Duodenal mucosa (tissue), 2 donors: ENCODE results near the gene PHB1.

Experiments
- H3K27ac ChIP-seq: one replicate; pipeline ENCODE4 v1.7.0; 2013; ENCODE audit warnings: low read depth, low read length
- H3K27me3 ChIP-seq, 2 donors: one replicate each; pipeline ENCODE4 v1.7.0; 2013; ENCODE audit warnings: low read length in 2 of 2, control low read depth in 1 of 2; ENCODE audit not compliant: insufficient read depth in 2 of 2, control insufficient read depth in 1 of 2
- H3K36me3 ChIP-seq, 2 donors: one replicate each; pipeline ENCODE4 v1.7.0; 2013; ENCODE audit warnings: low read length in 2 of 2, control low read depth in 1 of 2; ENCODE audit not compliant: insufficient read depth in 2 of 2, control insufficient read depth in 1 of 2
- H3K4me1 ChIP-seq, 2 donors: one replicate each; pipeline ENCODE4 v1.7.0; 2013; ENCODE audit warnings: low read length in 2 of 2, control low read depth in 1 of 2; ENCODE audit not compliant: insufficient read depth in 2 of 2, control insufficient read depth in 1 of 2
- H3K4me3 ChIP-seq, 2 donors: one replicate each; pipeline ENCODE4 v1.7.0; 2013; ENCODE audit warnings: low read length in 2 of 2, low read depth in 1 of 2
- H3K9ac ChIP-seq, 2 donors: one replicate each; pipeline ENCODE4 v1.7.0; 2013; ENCODE audit warnings: low read length in 2 of 2, low read depth in 1 of 2
- H3K9me3 ChIP-seq, 2 donors: one replicate each; pipeline ENCODE4 v1.7.0; 2013; ENCODE audit warnings: low read length in 2 of 2, control low read depth in 1 of 2; ENCODE audit not compliant: control insufficient read depth in 1 of 2

The PHB1 gene

DNA sequence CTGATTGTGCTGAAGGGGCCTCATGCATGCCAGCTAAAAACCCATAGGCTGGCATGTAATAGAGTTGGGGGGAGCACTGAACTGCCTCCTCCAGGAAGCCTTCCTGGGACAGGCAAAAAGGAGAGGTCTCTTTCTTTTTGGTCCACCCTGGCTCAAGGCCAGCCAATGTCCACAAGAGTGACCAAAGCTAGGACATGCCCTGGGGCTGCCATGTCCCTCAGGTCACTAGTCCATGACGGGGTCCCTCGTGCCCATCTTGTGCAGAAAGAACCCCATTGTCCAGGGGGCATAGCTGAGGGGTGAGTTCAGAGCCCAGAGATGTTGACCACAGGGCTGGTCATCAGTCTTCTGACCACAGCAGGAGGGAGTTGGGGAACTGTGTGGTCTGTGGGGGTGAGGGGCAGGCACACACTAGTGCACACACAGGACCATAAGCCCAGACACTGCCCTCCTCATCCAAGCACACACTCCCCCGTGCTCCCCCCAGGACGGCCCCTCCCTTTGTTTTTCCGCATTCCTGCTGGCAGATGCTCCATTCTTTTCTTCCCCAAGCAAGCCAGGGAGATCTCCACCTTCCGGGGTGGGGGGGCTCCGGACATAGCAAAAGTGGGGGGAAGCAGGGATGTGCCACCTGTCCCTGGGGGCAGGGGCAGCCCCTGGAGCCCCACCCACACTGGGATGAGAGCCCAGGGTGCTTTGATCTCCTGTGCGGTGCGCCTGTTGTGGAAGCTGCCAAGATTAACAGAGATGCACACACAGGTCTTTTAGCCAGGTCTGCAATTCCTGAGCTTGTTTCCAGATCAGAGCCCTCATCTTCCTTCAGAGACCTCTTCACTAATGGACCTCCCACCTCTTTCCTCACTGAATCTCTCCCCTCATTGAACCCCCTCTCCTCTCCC is 25.2 kb upstream of the PHB1 start:
- Histone ChIP-seq H3K9ac (no peak overlapping the region), H3K36me3 (no peaks in the 10 kb centered on the region), H3K9me3 (no peaks in the 10 kb centered on the region), H3K4me3 (no peak overlapping the region), H3K27ac (no peak overlapping the region), H3K4me1 (no peaks in the 10 kb centered on the region), H3K27me3 (peaks cover 25 to 42% of the 10 kb centered on the region in 2 donors)

- Histone ChIP-seq H3K9ac (no peak overlapping the region), H3K27ac (no peak overlapping the region), H3K36me3 (no peaks in the 10 kb centered on the region), H3K4me1 (no peaks in the 10 kb centered on the region), H3K9me3 (no peaks in the 10 kb centered on the region), H3K27me3 (peaks cover 25 to 42% of the 10 kb centered on the region in 2 donors), H3K4me3 (no peak overlapping the region)
These were observed 24.6 kb upstream of the PHB1 start for GRCh38 chr17:49439305-49439672.

DNA sequence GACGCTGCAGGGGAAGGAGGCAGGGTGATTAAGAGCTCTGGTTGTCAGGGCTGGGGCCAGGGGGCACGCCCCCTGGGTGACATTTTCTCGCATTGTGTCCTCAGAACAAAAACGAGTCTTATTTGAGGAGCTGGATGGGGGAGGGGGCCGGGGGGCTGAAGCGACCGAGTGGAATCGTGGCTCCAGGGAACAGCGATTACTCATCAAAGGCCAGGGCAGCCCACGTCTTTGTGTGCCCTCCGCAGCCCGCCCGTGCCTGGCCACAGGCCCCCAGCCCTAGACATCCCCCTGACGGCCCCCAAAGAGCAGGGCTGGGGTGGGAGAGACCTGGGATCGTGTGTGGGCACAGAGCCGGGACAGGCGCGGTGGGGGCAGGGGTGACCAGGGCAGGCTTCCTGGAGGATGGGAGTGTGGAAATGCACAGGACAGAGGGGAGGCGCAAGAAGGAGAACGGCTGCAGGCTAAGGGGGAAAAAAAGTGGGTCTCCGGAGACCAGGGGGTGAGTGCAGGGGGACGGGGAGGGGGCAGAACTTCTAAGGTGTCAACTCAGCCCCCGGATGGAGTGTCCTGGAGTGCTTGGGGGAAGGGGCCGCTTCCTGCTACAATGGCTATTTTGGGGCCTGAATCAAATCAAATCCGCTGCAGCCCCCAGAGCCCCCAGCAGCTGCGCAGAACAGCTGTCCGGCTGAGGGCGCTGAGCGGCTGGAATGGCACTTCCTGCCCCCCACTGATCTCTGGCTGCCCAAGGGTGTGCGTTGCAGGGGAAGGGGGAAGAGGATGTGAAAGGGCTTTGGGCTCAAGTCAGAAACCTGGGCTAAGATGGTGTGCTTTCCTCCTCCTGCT is 24.0 kb upstream of the PHB1 start:
- Histone ChIP-seq H3K4me1 (no peaks in the 10 kb centered on the region), H3K9me3 (no peaks in the 10 kb centered on the region), H3K9ac (no peak overlapping the region), H3K4me3 (no peak overlapping the region), H3K36me3 (no peaks in the 10 kb centered on the region), H3K27ac (no peak overlapping the region), H3K27me3 (peaks cover 25 to 42% of the 10 kb centered on the region in 2 donors)

GRCh38 chr17:49437696-49438435 is 23.2 kb upstream of the PHB1 start:
- Histone ChIP-seq H3K9me3 (no peaks in the 10 kb centered on the region), H3K4me3 (no peak overlapping the region), H3K27me3 (peaks cover 23 to 36% of the 10 kb centered on the region in 2 donors), H3K36me3 (no peaks in the 10 kb centered on the region), H3K4me1 (no peaks in the 10 kb centered on the region), H3K9ac (no peak overlapping the region), H3K27ac (no peak overlapping the region)

DNA sequence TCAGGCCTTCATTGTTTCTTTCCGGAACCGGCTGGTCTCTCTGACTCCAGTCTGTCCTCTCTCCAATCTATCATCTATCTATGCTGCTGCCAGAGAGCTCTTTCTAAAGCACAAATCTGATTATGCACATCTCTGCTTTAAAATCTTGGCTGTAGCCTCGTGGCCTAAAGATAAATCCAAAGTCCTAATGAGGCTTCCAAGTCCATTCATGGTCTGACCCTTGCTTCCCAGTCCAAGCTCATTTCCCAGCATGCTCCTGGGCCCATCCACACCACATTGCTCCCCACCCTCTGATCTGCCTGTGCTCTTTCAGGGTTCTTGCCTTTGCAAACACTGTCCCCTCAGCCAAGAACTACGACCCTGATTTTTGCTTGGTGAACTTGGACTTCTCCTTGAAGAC is 21.5 kb upstream of the PHB1 start:
- Histone ChIP-seq H3K9ac (no peak overlapping the region), H3K4me1 (no peaks in the 10 kb centered on the region), H3K27ac (no peak overlapping the region), H3K36me3 (no peaks in the 10 kb centered on the region), H3K9me3 (no peaks in the 10 kb centered on the region), H3K4me3 (no peak overlapping the region), H3K27me3 (peaks cover 20 to 28% of the 10 kb centered on the region in 2 donors)

- no peak overlapping the region for H3K27ac ChIP-seq
- no peaks in the 10 kb centered on the region for H3K4me1 ChIP-seq
- no peaks in the 10 kb centered on the region for H3K36me3 ChIP-seq
- no peak overlapping the region for H3K4me3 ChIP-seq
- H3K9ac ChIP-seq = no peak overlapping the region
- H3K27me3 ChIP-seq = peaks cover 20 to 27% of the 10 kb centered on the region in 2 donors
- no peaks in the 10 kb centered on the region for H3K9me3 ChIP-seq
These were observed 21.0 kb upstream of the PHB1 start for GRCh38 chr17:49435671-49436029.

GRCh38 chr17:49434821-49435670 is 20.4 kb upstream of the PHB1 start:
- H3K9ac ChIP-seq = no peak overlapping the region
- no peak overlapping the region for H3K27ac ChIP-seq
- no peaks in the 10 kb centered on the region for H3K36me3 ChIP-seq
- no peaks in the 10 kb centered on the region for H3K4me1 ChIP-seq
- H3K27me3 ChIP-seq = peaks cover 19 to 22% of the 10 kb centered on the region in 2 donors
- no peaks in the 10 kb centered on the region for H3K9me3 ChIP-seq
- no peak overlapping the region for H3K4me3 ChIP-seq

- no peaks in the 10 kb centered on the region for H3K9me3 ChIP-seq
- H3K27me3 ChIP-seq = peaks cover 4 to 6% of the 10 kb centered on the region in 2 donors
- no peaks in the 10 kb centered on the region for H3K36me3 ChIP-seq
- H3K4me3 ChIP-seq = no peak overlapping the region
- H3K4me1 ChIP-seq = no peaks in the 10 kb centered on the region
- H3K9ac ChIP-seq = no peak overlapping the region
- H3K27ac ChIP-seq = no peak overlapping the region
These were observed 18.5 kb upstream of the PHB1 start for GRCh38 chr17:49433000-49433694.

GRCh38 chr17:49431743-49432142 is 17.1 kb upstream of the PHB1 start:
- H3K27ac ChIP-seq = no peak overlapping the region
- H3K27me3 ChIP-seq = no peaks in the 10 kb centered on the region
- no peak overlapping the region for H3K9ac ChIP-seq
- H3K9me3 ChIP-seq = no peaks in the 10 kb centered on the region
- no peaks in the 10 kb centered on the region for H3K4me1 ChIP-seq
- no peak overlapping the region for H3K4me3 ChIP-seq
- no peaks in the 10 kb centered on the region for H3K36me3 ChIP-seq
